HG03139 (cell line): ENCODE results near the gene LPIN3.

ENCODE experiments used
- ATAC-seq: cut with Tn5 transposase; IDR thresholded peaks from one replicate; pipeline ENCODE4 v1.9.1; 2021; ENCODE audit not compliant: unreplicated experiment

Gene LPIN3

DNA sequence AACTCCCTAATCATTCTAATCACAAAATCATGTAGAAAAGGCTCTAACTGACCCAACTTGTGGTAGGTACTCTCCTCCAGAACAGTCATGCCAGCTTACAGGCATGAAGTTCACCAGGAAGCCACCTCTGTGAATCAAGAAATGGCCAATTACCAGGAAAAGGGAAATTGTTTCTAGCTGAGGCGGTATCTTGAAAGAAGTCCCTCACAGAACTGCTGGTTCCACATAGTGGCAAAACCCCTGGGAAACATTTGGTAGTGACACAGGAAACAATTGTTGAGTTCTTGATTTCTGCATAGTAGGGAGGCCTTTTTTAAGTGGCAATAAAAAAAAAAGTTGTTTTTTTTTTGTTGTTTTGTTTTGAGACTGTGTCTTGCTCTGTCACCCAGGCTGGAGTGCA, 19.6 kb upstream of the LPIN3 start:
- no peak for ATAC-seq

DNA sequence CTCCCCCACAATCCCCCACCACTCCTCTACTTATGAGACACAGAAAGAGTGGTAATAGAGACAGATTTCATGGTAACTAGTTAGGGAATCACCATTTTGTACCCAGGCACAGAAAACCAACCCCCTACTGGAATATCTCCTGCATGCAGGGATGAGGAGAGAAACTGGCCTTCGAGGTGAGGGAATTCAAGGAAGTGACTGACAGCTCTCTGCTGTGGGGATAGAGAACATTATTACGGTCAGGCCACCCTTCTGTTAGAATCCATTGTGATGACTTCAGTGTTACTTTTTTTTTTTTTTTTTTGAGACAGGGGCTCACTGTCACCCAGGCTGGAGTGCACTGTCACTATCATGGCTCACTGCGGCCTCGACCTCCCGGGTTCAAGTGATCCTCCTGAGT, 13.4 kb upstream of the LPIN3 start:
- ATAC-seq = no peak

DNA sequence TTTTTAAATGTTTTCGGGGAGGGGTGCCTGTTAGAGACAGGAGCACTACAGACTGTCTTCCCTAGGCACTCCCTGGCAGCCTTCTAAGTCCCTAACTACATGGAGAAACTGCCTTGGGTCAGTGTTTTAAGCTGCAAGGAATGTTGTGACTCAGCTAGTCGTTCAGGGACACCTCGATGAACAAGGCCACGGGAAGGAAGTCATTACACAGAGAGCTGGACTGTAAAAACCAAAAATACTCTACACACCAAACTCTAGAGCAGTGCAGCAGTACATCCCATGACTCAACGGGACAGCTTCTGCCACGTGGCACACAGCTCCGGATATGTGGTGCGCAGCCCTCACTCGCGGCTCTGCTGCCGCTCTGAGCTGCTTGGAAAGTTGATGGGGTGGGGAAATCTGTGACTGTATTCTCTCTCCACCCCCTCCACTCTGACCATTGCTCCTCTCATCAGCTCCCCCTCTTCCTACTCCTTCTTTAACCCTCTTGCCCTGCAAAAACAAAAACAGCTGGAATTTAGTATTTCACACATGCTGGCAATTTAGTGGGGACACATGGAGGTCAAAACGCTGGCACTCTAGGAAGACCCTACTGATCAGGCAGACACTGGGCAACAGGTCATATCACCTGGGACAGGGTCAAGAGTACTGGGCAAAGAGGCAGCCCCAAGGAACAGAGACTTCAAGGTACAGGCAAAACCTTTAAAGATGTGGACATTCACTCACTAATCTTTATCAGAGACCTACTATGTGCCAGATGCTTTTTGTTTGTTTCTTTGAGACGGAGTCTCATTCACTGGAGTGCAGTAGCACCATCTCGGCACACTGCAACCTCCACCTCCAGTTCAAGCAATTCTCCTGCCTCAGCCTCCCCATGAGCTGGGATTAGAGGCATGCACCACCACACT, 10.9 kb upstream of the LPIN3 start:
- ATAC-seq = peak; percentile 88

DNA sequence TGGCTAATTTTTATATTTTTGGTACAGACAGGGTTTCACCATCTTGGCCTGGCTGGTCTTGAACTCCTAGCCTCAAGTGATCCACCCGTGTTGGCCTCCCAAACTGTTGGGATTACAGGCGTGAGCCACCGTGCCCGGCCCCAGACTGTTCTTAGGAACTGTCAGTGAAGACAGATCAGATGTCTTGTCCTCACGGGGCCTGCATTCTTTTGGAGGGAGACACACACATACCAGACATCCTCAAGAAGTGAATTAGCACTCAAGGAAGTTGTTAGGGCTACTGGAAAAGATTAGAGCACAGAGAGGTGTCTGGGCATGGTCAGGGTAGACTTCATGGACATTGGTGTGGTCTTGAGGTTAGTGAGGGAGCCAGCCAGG, 10.3 kb upstream of the LPIN3 start:
- no peak for ATAC-seq

DNA sequence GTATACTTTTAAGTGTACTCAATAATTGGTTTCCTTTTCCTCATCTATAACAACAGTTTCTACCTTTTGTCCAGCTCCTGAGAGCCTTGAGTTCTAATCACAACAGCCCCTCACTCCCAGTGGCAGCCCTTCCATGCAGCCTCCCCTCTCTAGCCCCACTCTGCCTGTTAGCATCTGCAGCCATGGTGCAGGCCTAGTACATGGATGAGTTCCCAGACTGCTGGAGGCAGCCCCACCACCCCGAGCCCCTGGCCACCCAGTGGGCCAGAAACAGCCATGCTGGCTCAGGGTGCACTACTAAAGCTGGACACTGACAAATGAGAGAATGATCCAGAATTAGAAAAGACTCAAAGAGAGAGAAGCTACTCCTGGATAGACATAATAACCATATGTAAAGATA, 9.7 kb upstream of the LPIN3 start:
- ATAC-seq = no peak

DNA sequence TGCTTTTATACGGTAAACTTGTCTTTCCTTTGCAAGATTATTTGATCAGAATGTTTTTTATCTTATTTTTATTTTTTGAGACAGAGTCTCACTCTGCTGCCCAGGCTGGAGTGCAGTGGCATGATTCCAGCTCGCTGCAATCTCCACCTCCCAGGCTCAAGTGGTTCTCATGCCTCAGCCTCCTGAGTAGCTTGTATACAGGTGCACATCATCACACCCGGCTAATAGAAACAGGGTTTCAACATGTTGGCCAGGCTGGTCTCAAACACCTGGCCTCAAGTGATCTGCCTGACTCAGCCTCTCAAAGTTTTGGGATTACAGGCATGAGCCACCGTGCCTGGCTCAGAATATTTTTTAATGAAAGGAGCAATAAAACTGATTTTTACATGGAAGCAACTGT, 8.9 kb upstream of the LPIN3 start:
- ATAC-seq = no peak

DNA sequence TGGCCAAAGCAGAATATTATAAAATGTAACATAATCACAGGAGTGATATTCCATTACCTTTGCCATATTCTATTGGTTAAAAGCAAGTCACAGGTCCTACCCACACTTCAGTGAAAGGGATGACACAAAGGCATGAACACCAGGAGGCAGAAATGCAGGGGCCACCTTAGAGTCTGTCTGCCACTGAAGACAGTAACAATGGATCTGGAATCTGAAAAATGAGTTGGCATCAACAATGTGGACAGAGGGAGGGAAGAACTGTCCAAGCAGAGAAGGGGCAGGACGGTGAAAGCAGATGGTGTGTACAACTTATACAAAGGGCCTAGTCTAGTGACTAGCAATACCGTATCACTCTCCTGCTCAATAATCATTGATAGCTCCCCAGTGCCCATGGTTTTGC, 6.6 kb upstream of the LPIN3 start:
- no peak for ATAC-seq

DNA sequence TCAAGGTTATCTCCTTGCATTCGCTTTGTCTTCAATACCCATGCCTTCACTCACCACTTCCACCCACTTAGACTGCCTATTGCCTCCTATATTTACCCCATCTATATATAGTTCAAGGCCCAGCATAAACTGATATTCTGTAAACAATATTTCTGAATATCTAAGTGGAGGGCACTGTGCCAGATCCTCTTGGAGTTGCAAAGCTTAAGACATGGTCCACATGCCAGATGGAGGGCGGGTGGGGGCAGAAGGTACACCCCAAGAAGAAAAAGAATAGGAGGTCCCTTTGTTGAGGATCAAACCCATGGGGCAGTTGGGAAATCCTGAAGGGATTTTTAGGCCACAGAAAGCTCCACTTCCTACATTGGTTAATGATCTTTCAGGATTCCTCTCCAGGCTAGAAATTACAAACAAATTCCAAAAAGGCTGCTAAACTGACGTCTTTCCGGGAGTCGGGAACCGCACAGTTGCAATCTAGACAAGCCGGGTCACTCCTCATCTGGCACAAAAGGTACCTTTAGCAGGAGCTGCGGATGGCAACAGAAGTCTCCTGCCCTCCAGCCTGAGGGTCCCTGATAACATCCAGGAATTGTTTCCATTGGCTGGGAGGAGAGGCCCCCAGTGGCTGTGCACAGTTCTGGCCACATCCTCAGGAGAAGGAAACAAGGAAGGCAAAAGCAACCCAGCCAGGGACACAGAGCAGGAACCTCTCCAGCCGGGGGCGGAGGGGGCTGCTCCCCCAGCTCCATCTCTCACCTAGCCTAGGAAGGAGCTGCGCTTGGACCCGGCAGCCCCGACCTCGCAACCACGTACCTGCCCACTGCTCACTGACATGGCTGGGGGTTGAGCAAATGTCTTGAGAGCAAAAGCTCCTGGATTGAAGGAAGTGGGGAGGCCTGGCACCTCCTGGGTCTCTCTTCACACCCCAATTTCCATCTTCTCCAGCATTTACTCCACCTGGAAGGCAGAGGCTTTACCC, 5.9 kb upstream of the LPIN3 start:
- ATAC-seq = no peak

DNA sequence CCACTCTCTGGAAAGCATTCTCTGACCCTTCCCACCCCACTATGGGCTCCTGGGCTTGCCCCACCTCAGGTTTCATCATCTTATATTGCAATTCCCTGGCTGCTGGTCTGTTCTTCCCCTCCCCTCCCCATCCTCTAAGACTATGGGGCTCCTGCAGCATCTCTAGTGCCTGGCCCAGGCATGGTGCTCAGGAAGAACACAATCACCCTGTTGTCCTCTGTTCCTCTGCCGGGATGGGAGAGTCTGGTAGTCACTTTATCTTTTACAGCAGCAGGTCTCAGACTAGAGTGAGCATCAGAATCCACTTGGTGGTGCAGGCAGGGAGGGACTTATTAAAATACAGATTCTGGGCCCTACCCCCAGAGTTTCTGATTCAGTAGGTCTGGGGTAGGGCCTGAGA, 5.0 kb upstream of the LPIN3 start:
- ATAC-seq = no peak

DNA sequence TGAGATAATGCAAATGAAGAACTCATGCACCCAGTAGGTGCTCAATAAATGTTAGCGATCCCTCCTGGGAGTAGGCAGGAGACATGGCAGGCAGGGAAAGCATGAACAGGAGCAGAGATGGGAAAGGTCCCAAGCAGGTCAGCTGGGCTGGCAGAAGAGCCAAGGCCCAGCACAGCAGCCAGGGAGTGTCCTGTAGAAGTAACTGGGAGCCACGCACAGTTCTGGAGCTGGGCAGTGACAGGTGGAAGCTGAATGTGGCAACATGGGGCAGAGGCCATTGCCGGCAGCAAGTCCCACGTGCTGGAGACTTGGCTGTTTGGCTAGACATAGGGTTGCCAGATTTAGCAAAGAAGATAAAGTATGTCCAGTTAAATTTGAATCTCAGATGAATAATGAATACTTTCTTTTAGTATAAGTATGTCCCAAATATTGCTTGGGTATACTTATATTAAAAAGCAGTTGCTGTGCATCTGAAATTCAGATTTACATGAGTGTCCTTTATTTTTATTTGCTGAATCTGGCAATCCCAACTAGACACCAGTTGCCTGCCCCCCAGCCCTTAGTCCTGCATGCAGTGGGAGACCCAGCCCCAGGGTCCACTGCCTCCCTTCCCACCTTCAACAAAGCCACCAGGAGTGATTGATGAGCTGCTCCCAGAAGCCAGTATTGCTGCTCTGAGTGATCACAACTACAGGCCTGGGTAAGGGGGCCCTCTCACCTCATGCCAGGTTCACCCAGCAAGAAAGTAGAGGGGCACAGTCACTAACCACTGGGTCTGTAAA, 3.7 kb upstream of the LPIN3 start:
- ATAC-seq = no peak

DNA sequence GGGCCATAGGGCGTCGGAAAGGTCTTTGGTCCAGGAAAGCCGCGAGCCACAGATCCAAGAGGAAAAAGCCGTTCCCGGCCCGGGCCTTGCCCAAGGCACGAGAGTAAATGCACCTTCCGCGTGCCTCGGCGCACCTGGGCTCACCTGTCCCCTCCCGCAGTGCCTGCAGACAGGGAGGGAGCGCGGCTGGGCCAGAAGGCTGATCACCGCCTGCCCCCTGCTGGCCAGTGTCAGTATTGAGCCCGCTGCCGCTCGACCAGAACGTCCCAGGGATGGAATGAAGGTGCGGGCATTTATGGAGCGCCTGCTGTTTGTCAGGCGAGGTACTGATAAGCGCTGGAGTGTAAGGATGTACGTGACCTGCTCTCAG, 679 bp upstream of the LPIN3 start:
- ATAC-seq = peak; percentile 74

DNA sequence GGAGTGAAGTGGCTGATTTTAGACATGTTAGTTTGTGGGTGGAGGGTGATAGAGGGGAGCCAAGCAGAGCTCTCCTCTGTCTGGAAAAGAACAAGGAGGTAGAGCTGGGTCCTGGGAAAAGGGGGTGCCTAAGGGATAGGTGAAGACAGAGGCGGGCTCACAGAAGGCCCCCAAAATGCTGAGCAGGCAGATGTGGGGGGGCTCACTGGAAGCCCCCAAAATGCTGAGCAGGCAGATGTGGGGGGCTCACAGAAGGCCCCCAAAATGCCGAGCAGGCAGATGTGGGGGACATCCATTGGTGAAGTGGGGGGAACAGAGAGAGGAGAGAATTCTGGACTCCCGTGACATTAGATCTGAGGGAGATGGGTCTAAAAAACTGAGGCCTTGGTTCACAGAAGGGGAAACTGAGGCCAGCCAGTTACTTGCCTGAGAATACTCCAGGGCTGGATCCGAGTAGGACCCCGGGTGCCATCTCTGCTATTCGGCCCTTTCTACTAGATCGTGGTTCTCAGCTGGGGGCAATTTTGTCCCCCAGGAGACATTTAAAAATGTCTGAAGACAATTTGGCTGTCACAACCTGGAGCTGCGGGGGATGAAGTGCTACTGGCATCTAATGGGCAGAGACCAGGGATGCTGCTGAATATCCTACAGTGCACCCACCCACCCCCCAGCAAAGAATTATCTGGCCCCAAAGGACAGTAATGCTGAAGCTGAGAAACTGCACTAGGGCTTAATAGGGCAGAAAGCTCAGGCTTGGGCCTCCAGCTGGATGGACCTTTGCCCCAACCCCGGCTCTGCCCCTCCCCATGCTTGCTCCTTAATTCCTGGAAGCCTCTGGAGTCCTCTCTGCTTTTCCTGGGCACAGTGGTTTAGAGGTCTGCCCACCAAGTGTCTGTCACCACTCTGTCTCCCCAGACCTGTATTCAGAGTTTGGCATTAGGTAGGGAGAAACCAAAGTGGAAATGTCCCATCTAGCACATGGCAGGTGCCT, 2.1 kb downstream of the LPIN3 start:
- ATAC-seq = no peak

DNA sequence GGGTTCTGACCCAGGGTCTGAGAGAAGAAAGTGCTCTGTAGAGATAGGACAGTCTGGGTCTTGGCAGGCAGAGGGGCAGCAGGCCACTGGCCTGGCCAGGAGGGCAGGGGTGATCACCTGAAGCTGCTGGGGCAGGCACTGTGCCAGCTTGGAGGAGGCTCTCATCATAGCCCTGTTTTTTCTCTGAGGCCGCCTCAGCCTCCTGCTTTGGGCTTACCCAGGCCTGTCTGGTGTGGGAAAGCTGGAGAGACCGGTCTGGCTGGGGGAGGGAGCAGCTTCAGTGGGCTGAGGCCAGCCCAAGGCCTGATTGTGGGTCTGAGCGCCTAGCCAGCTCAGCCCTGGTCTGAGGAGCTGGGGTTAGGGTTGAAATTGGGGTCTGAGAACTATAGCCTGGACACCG, 3.9 kb downstream of the LPIN3 start:
- ATAC-seq = no peak

DNA sequence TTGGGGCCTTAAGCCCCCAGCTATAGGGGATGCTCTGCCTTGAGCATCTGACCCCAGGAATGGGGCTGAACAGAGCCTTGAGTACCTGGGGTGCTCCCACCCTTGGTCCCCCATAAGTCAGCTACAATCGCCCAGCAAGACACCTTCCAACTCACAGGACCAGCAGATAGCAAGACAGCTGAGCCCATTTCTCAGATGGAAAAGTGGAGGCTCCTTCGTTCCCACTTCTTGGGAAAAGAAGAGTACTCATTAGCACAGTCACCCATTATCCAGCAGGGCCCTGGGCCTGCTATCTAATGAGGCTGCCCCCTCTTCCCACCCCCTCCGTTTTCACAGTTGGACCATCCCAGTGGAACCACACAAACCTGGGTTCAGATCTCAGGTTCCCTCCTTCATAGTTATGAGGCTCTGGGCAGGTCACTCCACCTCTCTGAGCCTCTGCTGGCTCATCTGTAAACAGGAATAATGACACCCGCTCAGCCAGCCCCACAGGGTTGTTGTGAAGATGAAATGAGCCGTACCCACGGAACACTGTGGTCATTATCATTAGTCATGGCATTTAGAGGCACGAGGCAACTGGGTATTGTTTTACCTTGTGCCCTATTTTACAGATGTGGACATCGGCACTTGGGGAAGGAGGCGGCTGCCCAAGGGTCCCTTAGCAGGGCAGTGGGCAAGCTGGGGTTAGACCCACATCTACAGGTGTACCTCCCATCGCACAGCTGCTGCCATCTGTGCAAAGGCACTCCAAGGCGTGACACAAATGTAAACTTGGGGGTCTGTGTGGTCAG, 4.5 kb downstream of the LPIN3 start:
- ATAC-seq = no peak

DNA sequence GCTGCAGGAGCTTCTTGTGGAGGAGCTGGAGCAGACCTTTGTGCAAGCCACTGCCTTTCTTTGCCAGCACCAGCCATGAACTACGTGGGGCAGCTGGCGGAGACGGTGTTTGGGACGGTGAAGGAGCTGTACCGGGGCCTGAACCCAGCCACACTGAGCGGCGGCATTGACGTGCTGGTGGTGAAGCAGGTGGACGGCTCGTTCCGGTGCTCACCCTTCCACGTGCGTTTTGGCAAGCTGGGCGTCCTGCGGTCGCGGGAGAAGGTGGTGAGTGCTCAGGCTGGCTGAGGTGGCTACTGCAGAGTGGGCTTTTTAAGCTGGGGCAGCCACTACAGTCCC, 5.1 kb downstream of the LPIN3 start:
- ATAC-seq = no peak

DNA sequence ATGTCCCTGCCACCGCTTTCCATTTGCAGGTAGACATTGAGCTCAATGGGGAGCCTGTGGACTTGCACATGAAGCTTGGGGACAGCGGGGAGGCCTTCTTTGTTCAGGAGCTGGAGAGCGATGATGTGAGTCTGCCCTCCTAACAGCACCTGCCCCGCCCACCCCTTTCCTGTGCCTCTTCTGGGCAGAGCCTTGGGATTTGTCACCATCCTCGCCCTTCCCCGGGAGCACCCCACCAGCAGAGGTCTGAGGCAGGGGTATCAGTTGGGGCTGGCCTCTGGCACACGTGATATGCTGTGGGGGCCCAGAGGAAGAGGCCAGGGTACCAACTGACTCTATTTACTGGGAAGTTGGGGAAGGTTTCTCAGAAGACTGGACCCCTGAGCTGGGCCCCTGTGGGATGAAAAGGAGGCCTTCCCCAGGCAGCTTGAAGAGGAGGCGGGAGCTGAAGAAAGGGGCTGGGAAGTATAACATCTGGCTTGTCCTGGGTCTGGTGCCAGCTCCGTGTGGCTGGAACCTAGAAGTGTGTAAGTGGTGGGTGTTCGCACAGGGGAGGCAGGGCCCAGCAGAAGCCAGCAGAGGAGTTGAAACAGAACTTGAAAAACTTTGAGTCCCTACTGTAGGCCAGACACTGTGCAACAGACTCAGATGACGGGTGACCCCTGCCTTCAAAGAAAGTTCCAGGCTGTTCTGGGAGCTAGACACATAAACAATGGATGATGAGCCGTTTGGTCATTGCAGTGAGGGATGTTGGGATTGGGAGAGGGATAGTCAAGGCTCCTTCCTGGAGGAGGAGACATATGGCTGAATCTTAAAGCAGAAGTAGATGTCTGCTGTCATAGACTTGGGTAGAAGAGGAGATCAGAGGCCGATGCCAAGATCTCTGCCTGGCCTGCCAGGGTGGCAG, 7.2 kb downstream of the LPIN3 start:
- ATAC-seq = no peak

DNA sequence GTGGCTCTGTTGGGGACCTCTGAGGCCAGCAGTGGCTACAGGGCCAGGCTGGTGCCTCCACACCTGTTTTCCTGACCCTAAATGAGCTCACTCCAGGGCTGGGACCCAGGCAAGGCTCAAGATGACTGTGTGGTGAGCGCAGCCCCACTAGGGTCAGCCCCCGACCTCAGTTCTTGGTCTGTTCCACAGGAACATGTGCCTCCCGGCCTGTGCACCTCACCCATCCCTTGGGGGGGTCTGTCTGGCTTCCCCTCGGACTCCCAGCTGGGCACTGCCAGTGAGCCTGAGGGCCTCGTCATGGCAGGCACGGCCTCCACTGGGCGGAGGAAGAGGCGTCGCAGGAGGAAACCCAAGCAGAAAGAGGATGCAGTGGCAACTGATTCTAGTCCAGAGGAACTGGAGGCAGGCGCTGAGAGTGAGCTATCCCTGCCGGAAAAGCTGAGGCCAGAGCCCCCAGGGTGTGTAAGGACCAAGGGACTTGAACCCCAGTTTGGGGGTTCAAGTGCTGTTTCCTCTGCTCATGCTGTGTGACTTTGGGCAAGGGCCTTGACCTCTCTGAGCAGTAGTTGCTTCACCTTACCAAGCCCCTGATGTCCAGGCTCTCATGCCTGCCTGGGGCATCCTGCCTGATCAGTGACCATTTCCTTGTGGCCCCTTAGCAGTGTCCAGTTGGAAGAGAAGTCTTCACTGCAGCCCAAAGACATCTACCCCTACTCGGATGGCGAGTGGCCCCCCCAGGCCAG, 8.0 kb downstream of the LPIN3 start:
- ATAC-seq = no peak

DNA sequence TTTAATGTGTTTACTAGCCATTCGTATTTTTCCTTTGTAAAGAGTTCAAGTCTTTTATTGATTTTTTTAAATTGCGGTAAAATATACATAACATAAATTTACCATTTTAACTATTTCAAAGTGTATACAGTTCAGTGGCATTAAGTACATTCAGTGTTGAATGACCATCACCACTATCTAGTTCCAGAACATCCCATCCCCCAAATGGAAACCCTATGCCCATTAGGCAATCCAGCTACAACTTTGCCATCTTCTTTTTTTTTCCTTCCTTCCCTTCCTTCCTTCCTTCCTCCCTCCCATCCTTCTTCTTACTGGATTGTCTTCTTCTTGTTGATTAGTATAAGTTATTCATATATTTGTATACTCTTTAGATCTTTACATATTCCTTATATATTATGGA, 8.6 kb downstream of the LPIN3 start:
- no peak for ATAC-seq
